ENCODE results near the gene RPUSD1.
"Not testable (repeated sequence)": the region's sequence is repeated elsewhere in the genome, so short reads cannot be mapped to it uniquely, and the experiment has no call there.

RPUSD1 gene

DNA sequence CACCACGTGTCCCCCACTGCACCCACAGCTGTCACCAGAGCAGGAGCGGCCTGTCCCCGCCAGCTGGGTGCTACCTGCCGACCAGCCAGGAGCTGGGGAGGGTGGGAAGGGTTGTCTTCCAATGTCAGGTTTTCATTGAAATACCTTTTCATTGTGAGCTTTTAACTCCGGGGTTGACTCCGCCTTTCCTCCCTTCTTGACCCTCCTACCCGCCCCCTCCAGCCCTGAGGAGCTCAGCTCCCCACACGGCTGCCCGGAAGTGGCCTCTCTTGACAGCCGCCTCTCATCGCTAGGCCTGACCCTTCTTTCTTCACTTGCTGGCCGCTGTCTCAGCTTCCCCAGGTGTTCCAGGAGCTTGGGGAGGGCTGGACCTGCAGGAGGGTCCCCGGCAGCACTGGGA, 33.6 kb upstream of the RPUSD1 start:
- DNase-seq (ENCODE audit: extremely low read depth, insufficient read length), result no peak
- no peak overlapping the region for H3K4me3 ChIP-seq (replicated peaks; ENCODE audit: low read depth, low read length)
- H3K27me3 ChIP-seq (replicated peaks; ENCODE audit: control insufficient read depth, insufficient read depth, low read length), result no peaks in the 10 kb centered on the region
- no peaks in the 10 kb centered on the region for H3K36me3 ChIP-seq (ENCODE audit: control insufficient read depth, insufficient read depth, low read length)
- TF ChIP-seq, protein P1, sequence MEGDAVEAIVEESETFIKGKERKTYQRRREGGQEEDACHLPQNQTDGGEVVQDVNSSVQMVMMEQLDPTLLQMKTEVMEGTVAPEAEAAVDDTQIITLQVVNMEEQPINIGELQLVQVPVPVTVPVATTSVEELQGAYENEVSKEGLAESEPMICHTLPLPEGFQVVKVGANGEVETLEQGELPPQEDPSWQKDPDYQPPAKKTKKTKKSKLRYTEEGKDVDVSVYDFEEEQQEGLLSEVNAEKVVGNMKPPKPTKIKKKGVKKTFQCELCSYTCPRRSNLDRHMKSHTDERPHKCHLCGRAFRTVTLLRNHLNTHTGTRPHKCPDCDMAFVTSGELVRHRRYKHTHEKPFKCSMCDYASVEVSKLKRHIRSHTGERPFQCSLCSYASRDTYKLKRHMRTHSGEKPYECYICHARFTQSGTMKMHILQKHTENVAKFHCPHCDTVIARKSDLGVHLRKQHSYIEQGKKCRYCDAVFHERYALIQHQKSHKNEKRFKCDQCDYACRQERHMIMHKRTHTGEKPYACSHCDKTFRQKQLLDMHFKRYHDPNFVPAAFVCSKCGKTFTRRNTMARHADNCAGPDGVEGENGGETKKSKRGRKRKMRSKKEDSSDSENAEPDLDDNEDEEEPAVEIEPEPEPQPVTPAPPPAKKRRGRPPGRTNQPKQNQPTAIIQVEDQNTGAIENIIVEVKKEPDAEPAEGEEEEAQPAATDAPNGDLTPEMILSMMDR (IDR thresholded peaks at IDR 0.05; ENCODE audit: insufficient read depth, low read length, poor library complexity, severe bottlenecking), result no peak

DNA sequence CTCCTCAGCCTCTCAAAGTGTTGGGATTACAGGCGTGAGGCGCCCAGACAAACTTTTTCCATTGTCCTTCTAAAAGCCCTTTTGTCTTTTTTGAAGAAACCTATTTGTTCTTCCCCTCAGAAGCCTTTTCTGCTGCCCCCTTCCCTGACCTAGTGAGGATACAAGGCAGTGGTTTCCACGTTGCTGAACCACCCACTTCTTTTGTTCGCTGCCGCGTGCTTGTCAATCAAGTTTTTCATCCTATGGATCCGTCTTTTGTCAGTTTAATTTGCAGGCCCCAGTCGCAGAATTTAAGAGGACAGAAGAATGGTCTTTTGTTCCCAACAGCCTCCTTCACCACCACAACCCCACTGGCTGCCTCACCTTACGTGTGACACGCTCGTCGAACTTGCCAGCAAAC, 32.6 kb upstream of the RPUSD1 start:
- Histone ChIP-seq H3K4me3 (replicated peaks; ENCODE audit: low read depth, low read length) (no peak overlapping the region), H3K36me3 (ENCODE audit: control insufficient read depth, insufficient read depth, low read length) (no peaks in the 10 kb centered on the region), H3K27me3 (replicated peaks; ENCODE audit: control insufficient read depth, insufficient read depth, low read length) (no peaks in the 10 kb centered on the region)
- TF ChIP-seq, protein P1 (IDR thresholded peaks at IDR 0.05; ENCODE audit: insufficient read depth, low read length, poor library complexity, severe bottlenecking), result no peak
- DNase-seq (ENCODE audit: extremely low read depth, insufficient read length), result no peak

DNA sequence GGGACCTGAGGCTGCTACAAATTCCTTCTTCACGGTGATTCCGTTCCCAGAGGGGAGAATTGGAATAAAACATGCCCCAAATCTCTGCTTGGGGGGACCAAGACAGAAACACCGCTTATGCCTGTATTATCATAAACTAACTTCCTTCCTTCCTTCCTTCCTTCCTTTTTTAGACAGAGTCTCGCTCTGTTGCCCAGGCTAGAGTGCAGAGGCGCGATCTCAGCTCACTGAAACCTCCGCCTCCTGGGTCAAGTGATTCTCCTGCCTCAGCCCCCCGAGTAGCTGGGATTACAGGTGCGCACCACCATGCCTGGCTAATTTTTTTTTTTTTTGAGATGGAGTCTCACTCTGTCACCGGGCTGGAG, 31.8 kb upstream of the RPUSD1 start:
- not testable (repeated sequence) for H3K36me3 ChIP-seq (ENCODE audit: control insufficient read depth, insufficient read depth, low read length); H3K27me3 ChIP-seq (replicated peaks; ENCODE audit: control insufficient read depth, insufficient read depth, low read length); H3K4me3 ChIP-seq (replicated peaks; ENCODE audit: low read depth, low read length); DNase-seq (ENCODE audit: extremely low read depth, insufficient read length)

DNA sequence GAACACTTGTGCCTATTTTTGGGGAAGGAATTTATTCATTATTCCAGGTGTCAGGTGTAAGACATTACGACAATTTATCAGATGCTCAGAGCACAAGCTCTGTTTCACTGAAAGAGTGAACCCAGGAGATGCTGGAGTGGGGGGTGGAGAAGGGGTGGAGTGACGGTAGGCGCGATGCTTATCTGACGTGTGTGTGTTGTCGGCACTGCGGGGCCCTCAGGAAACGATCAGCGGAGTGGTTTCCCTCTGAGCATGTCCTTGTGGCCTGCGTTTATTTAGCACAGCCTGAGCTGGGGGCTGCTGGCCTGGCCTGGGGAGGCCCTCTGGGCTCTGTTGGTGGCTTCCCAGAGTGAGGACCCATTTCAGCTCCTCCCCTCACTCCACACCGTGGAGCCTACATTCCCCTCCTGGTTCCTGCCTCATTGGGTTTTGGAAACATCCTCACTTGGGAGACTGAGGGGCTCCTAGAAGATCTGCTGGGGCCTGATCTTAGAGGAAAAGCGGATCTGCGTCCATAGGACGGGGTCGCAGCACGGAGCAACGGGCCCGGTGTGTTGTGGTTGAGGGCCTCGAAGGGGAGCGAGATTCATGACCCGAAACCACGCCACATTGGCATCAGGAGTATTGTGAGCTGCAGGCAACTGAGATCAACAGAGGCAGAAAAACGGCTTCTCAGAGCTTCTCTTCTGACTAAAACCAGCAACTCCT, 31.3 kb upstream of the RPUSD1 start:
- Histone ChIP-seq H3K27me3 (replicated peaks; ENCODE audit: control insufficient read depth, insufficient read depth, low read length) (no peaks in the 10 kb centered on the region), H3K36me3 (ENCODE audit: control insufficient read depth, insufficient read depth, low read length) (no peaks in the 10 kb centered on the region), H3K4me3 (replicated peaks; ENCODE audit: low read depth, low read length) (no peak overlapping the region)
- TF ChIP-seq, protein P1 (IDR thresholded peaks at IDR 0.05; ENCODE audit: insufficient read depth, low read length, poor library complexity, severe bottlenecking), result no peak
- DNase-seq (ENCODE audit: extremely low read depth, insufficient read length), result no peak

DNA sequence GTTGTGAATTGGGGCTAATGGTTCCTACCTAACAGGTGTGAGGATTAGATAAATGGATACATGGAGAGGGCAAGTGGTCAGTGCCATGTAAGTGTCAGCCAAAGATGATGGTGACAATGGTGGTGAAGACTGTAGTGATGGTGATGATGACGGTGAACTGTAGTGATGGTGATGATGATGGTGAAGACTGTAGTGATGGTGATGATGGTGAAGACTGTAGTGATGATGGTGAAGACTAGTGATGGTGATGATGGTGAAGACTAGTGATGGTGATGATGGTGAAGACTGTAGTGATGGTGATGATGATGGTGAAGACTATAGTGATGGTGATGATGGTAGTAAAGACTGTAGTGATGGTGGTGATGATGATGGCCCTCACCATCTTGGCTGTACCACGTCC, 30.4 kb upstream of the RPUSD1 start:
- Histone ChIP-seq H3K36me3 (ENCODE audit: control insufficient read depth, insufficient read depth, low read length) (no peaks in the 10 kb centered on the region), H3K4me3 (replicated peaks; ENCODE audit: low read depth, low read length) (no peak overlapping the region), H3K27me3 (replicated peaks; ENCODE audit: control insufficient read depth, insufficient read depth, low read length) (no peaks in the 10 kb centered on the region)
- DNase-seq (ENCODE audit: extremely low read depth, insufficient read length), result no peak
- TF ChIP-seq, protein P1 (IDR thresholded peaks at IDR 0.05; ENCODE audit: insufficient read depth, low read length, poor library complexity, severe bottlenecking), result no peak

DNA sequence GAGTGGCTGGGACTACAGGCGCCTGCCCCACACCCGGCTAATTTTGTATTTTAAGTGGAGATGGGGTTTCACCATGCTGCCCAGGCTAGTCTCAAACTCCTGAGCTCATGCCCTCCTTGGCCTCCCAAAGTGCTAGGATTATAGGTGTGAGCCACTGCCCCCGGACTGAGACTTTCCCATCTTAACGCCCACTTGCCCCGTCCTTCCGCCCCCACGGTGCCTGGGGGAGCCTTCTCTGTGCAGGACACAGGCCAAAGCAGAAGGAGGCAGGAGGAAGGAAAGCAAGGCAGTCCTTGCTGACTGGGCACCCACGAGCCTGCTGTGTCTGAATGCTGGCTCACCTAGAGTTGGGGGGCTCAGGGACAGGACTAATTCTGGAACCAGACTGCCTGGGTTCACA, 30.0 kb upstream of the RPUSD1 start:
- no peak overlapping the region for H3K4me3 ChIP-seq (replicated peaks; ENCODE audit: low read depth, low read length)
- TF ChIP-seq, protein P1 (IDR thresholded peaks at IDR 0.05; ENCODE audit: insufficient read depth, low read length, poor library complexity, severe bottlenecking), result no peak
- no peak for DNase-seq (ENCODE audit: extremely low read depth, insufficient read length)
- no peaks in the 10 kb centered on the region; the same call in 1 of the 2 replicates for H3K27me3 ChIP-seq (replicated peaks; ENCODE audit: control insufficient read depth, insufficient read depth, low read length)
- no peaks in the 10 kb centered on the region for H3K36me3 ChIP-seq (ENCODE audit: control insufficient read depth, insufficient read depth, low read length)

Data from GM06990 (cell line).